PC-9 (cell line): ENCODE measurements around the gene LYPD6B. TPM values are rescaled to one million over a fixed set of nuclear protein-coding genes. Genes with fewer than 3 reads are reported as not detected.

Experiments
- BruUV-seq: library from RNA; stranded (reverse); fragments of 400-500 nt; replicated peaks from 2 replicates; lab custom pipeline; 2021; lab: Mats Ljungman, UMichigan
- CTCF ChIA-PET: fragments of 300-600 bp; sonication (Branson Sonifier 250); formaldehyde crosslinking; loops from one replicate; lab custom pipeline; 2022; ENCODE audit warnings: antibody characterized with exemption; lab: Charles Lee
- POLR2A ChIA-PET: fragments of 300-600 bp; sonication (Branson Sonifier 250); formaldehyde crosslinking; loops from one replicate; lab custom pipeline; 2022; ENCODE audit warnings: antibody characterized with exemption; ENCODE audit not compliant: unreplicated experiment; lab: Charles Lee
- DNase-seq, 2 experiments: peaks; one replicate each; pipeline versions ENCODE4 v3.0.0 to v3.0.0-alpha.2; 2015 to 2022; ENCODE audit warnings: mixed read lengths in 1 of 2
- H2AFZ ChIP-seq: fragments of 200-600 bp; sonication (generic); 2 replicates; pipeline ENCODE4 v1.8.1; 2017; ENCODE audit warnings: antibody characterized with exemption
- H3F3A ChIP-seq: fragments of 200-600 bp; sonication (generic); 2 replicates; pipeline ENCODE4 v1.8.1; 2017; ENCODE audit warnings: antibody characterized with exemption, mild to moderate bottlenecking, low read depth; ENCODE audit not compliant: insufficient read depth
- H3K27ac ChIP-seq: fragments of 200-600 bp; sonication (generic); 2 replicates; pipeline ENCODE4 v1.6.1; 2016; ENCODE audit warnings: mixed run types
- H3K27me3 ChIP-seq: fragments of 200-600 bp; sonication (generic); 2 replicates; pipeline ENCODE4 v1.6.1; 2016; ENCODE audit warnings: low read depth, mixed run types; ENCODE audit not compliant: insufficient read depth
- H3K36me3 ChIP-seq: fragments of 200-600 bp; sonication (generic); 2 replicates; pipeline ENCODE4 v1.6.1; 2016; ENCODE audit warnings: low read depth, mixed run types
- H3K4me1 ChIP-seq: fragments of 200-600 bp; sonication (generic); replicated peaks from 2 replicates; pipeline ENCODE4 v1.6.1; 2016; ENCODE audit warnings: mixed run types; ENCODE audit not compliant: insufficient read depth
- H3K4me2 ChIP-seq: fragments of 200-600 bp; sonication (generic); 2 replicates; pipeline ENCODE4 v1.6.1; 2017; ENCODE audit warnings: mixed run types
- H3K4me3 ChIP-seq: fragments of 200-600 bp; sonication (generic); 2 replicates; pipeline ENCODE4 v1.6.1; 2016; ENCODE audit warnings: mixed run types
- H3K79me2 ChIP-seq: fragments of 200-600 bp; sonication (generic); 2 replicates; pipeline ENCODE4 v1.6.1; 2017; ENCODE audit warnings: low read depth, mixed run types
- H3K9me2 ChIP-seq: fragments of 200-600 bp; sonication (generic); 2 replicates; pipeline ENCODE4 v1.8.1; 2017; ENCODE audit warnings: mild to moderate bottlenecking; ENCODE audit not compliant: insufficient read depth
- H3K9me3 ChIP-seq: fragments of 200-600 bp; sonication (generic); 2 replicates; pipeline ENCODE4 v1.8.1; 2016; ENCODE audit warnings: low read depth; ENCODE audit not compliant: insufficient read depth
- H4K20me1 ChIP-seq: fragments of 200-600 bp; sonication (generic); 2 replicates; pipeline ENCODE4 v1.8.1; 2017; ENCODE audit not compliant: insufficient read depth
- EZH2 ChIP-seq: fragments of 200-600 bp; sonication (generic); IDR thresholded peaks from 2 replicates; pipeline ENCODE4 v1.8.0; 2017; ENCODE audit warnings: antibody characterized with exemption, low read depth
- intact Hi-C: fragments of 100-400 bp; cut with micrococcal nuclease; formaldehyde crosslinking; loops from one replicate; pipeline ENCODE4 v1.10.0; 2022; ENCODE audit not compliant: unreplicated experiment
- total RNA-seq: library from RNA; stranded (reverse); gene quantifications from 2 replicates; pipeline ENCODE4 v1.2.3, GENCODE V29; 2021
- TF ChIP-seq, protein P1 (sequence below): fragments of 200-600 bp; sonication (generic); conservative IDR thresholded peaks from 2 replicates; pipeline ENCODE4 v1.6.1; 2017; ENCODE audit warnings: mixed run types, antibody characterized with exemption, mild to moderate bottlenecking, moderate library complexity

LYPD6B gene
- total RNA-seq, 1 experiment from 2014 or later = 10.0 TPM

DNA sequence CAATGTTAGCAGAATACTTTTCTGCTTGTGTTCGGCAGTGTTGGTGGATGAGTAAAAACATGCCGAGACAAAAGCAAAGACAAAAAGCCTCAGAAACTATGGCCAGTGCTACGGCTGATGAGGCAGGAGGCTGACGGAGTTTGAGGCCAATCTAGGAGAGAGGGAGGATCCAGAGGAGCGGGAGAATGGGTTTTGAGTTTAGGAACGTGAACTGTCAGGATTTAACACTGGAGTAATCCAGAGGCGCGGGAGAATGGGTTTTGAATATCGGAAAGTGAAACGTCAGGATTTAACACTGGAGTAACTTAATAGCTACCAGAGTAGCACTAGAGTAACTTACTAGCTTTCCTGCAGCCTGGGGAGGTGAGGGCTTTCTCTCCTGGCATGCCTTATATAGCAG, 37.4 kb downstream of the LYPD6B start:
- CTCF ChIA-PET = no interaction called here
- H4K20me1 ChIP-seq = no peaks in the 10 kb centered on the region
- peaks cover 80% of the 10 kb centered on the region for H3K4me1 ChIP-seq
- BruUV-seq = no TSS peak
- POLR2A ChIA-PET = no interaction called here
- H3K79me2 ChIP-seq = peaks cover 68% of the 10 kb centered on the region
- H3K9me3 ChIP-seq = no peaks in the 10 kb centered on the region
- no peaks in the 10 kb centered on the region for H3K36me3 ChIP-seq
- no peak overlapping the region for H2AFZ ChIP-seq
- peak overlapping the region; percentile 62 for H3K4me2 ChIP-seq
- intact Hi-C loops = no loop called here
- DNase-seq = no peak
- TF ChIP-seq EZH2 = no peak
- TF ChIP-seq, protein P1, sequence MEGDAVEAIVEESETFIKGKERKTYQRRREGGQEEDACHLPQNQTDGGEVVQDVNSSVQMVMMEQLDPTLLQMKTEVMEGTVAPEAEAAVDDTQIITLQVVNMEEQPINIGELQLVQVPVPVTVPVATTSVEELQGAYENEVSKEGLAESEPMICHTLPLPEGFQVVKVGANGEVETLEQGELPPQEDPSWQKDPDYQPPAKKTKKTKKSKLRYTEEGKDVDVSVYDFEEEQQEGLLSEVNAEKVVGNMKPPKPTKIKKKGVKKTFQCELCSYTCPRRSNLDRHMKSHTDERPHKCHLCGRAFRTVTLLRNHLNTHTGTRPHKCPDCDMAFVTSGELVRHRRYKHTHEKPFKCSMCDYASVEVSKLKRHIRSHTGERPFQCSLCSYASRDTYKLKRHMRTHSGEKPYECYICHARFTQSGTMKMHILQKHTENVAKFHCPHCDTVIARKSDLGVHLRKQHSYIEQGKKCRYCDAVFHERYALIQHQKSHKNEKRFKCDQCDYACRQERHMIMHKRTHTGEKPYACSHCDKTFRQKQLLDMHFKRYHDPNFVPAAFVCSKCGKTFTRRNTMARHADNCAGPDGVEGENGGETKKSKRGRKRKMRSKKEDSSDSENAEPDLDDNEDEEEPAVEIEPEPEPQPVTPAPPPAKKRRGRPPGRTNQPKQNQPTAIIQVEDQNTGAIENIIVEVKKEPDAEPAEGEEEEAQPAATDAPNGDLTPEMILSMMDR = no peak
- H3K27me3 ChIP-seq = no peaks in the 10 kb centered on the region
- H3K27ac ChIP-seq = peak overlapping the region; percentile 76
- H3K4me3 ChIP-seq = no peak overlapping the region
- peaks cover 34% of the 10 kb centered on the region for H3F3A ChIP-seq
- no peaks in the 10 kb centered on the region for H3K9me2 ChIP-seq

DNA sequence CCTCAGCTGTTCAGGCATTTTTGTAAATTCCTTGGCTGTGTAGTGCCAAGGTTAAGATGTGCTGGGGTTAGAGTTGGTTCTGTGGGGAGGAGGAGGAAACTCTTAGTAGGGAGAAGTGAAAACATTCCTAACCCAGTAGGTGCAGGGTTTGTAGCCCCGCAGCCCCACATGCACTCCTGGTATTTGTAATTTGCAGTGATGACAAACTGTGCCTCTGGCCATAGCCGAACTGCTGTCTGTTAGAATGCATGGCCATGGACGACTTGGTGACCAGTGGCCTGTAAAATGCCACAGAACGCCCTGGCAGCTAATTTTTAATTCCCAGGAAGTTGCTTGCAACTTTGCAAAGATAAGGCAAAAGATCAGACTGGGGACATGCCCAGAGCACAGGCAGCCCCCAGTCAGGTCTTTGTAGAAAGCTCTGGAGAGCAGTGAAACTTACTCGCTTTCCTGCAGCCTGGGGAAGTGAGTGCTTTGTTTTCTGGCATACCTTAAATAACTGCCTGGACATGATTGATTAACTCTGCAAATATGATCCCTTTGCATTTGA, 38.4 kb downstream of the LYPD6B start:
- TF ChIP-seq, protein P1 = no peak
- TF ChIP-seq EZH2 = no peak
- intact Hi-C loops = loop anchor here (1.0 kb wide), 1 partner anchor 8 kb away; no protein-coding TSS in a partner anchor
- peak overlapping the region; percentile 62 for H3K4me2 ChIP-seq
- peaks cover 80% of the 10 kb centered on the region for H3K4me1 ChIP-seq
- no peaks in the 10 kb centered on the region; the same call in 1 of the 2 replicates for H3K9me3 ChIP-seq
- H4K20me1 ChIP-seq = no peaks in the 10 kb centered on the region
- CTCF ChIA-PET = no interaction called here
- peaks cover 62% of the 10 kb centered on the region for H3K79me2 ChIP-seq
- no peaks in the 10 kb centered on the region for H3K9me2 ChIP-seq
- H3F3A ChIP-seq = peaks cover 30% of the 10 kb centered on the region
- H3K36me3 ChIP-seq = no peaks in the 10 kb centered on the region
- BruUV-seq = no TSS peak
- no peak overlapping the region for H2AFZ ChIP-seq
- no peak overlapping the region; the same call in 1 of the 2 replicates for H3K4me3 ChIP-seq
- H3K27me3 ChIP-seq = no peaks in the 10 kb centered on the region
- POLR2A ChIA-PET = no interaction called here
- peak; percentile 67 to 90 for DNase-seq
- H3K27ac ChIP-seq = peak overlapping the region; percentile 76

DNA sequence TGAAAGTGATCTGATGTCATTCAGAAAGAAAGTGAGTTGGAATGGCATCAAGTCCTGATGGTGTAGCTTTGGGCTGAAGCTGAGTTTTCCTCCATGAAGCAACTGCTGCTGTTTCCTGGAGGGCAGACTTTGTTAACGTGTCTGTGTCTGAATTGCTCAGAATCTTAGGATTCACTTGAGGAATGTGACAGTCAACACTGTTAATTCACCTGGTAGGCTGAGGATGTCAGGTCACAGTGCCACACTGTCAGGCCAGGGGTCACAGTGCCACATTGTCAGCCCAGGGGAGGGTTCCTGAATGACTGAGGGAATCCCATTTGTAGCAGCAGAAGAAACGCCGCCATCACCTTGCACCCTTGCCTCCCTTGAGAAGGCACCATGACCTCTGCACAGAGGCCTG, 39.4 kb downstream of the LYPD6B start:
- Histone ChIP-seq H3K9me2 (no peaks in the 10 kb centered on the region), H3K9me3 (no peaks in the 10 kb centered on the region; the same call in 1 of the 2 replicates), H3K4me1 (peaks cover 79% of the 10 kb centered on the region), H2AFZ (no peak overlapping the region), H3K4me2 (peak overlapping the region; percentile 62; the same call in 1 of the 2 replicates), H3K4me3 (no peak overlapping the region), H4K20me1 (no peaks in the 10 kb centered on the region), H3K36me3 (no peaks in the 10 kb centered on the region), H3K27me3 (no peaks in the 10 kb centered on the region), H3K27ac (peak overlapping the region; percentile 76), H3K79me2 (peaks cover 62% of the 10 kb centered on the region), H3F3A (peaks cover 30% of the 10 kb centered on the region)
- intact Hi-C loops = loop anchor here (1.0 kb wide), 1 partner anchor 9 kb away; no protein-coding TSS in a partner anchor
- BruUV-seq = no TSS peak
- ChIA-PET CTCF (no interaction called here), POLR2A (interaction anchor here (0.7 kb wide), 1 partner anchor 53 kb away, joined by 3 read pairs; no protein-coding TSS in a partner anchor)
- no peak for DNase-seq
- TF ChIP-seq EZH2 = no peak
- TF ChIP-seq, protein P1 = no peak
